GM03348 (cell line): ENCODE measurements around the gene ACBD6.

Source experiments
- DNase-seq: peaks from one replicate; pipeline ENCODE4 v3.0.0; 2012; ENCODE audit warnings: low spot score

Gene ACBD6

GRCh38 chr1:180270530-180271271 lies 231.7 kb downstream of the ACBD6 start:
- DNase-seq, result no peak

GRCh38 chr1:180269645-180270529 lies 232.5 kb downstream of the ACBD6 start:
- DNase-seq, result no peak

GRCh38 chr1:180268556-180269075 lies 233.8 kb downstream of the ACBD6 start:
- no peak for DNase-seq

- no peak for DNase-seq
Observed at GRCh38 chr1:180267761-180268555, 234.4 kb downstream of the ACBD6 start.

GRCh38 chr1:180267211-180267561 lies 235.2 kb downstream of the ACBD6 start:
- DNase-seq, result no peak

- DNase-seq, result no peak
Observed at GRCh38 chr1:180266275-180267210, 235.8 kb downstream of the ACBD6 start.

- no peak for DNase-seq
Observed at GRCh38 chr1:180265871-180266270, 236.5 kb downstream of the ACBD6 start.

GRCh38 chr1:180265201-180265600 lies 237.2 kb downstream of the ACBD6 start:
- DNase-seq, result no peak

GRCh38 chr1:180264595-180264994 lies 237.8 kb downstream of the ACBD6 start:
- DNase-seq, result no peak

GRCh38 chr1:180262628-180263488 lies 239.5 kb downstream of the ACBD6 start:
- no peak for DNase-seq

- DNase-seq, result no peak
Observed at GRCh38 chr1:180261524-180262155, 240.7 kb downstream of the ACBD6 start.

GRCh38 chr1:180261030-180261429 lies 241.3 kb downstream of the ACBD6 start:
- DNase-seq, result no peak

- DNase-seq, result no peak
Observed at GRCh38 chr1:180260541-180260940, 241.8 kb downstream of the ACBD6 start.

GRCh38 chr1:180259431-180260338 lies 242.7 kb downstream of the ACBD6 start:
- DNase-seq, result no peak

- no peak for DNase-seq
Observed at GRCh38 chr1:180258935-180259334, 243.4 kb downstream of the ACBD6 start.

- no peak for DNase-seq
Observed at GRCh38 chr1:180258290-180258689, 244.1 kb downstream of the ACBD6 start.

- no peak for DNase-seq
Observed at GRCh38 chr1:180257486-180257885, 244.9 kb downstream of the ACBD6 start.

GRCh38 chr1:180257028-180257386 lies 245.4 kb downstream of the ACBD6 start:
- no peak for DNase-seq
